GM12878 (cell line): ENCODE data around the gene ZFR.

Experiments used
- CTCF ChIP-seq, 3 experiments: IDR thresholded peaks in 2 of 3; conservative IDR thresholded peaks in 1 of 3; 2 replicates each; pipeline ENCODE4 v1.5.1; 2011; ENCODE audit warnings: low read depth in 3 of 3, low read length in 3 of 3, mild to moderate bottlenecking in 3 of 3, control low read depth in 2 of 3, moderate library complexity in 2 of 3, inconsistent platforms in 1 of 3, mixed read lengths in 1 of 3; ENCODE audit not compliant: control insufficient read depth in 2 of 3, insufficient read depth in 1 of 3; ENCODE audit errors: extremely low read depth in 1 of 3
- ESRRA ChIP-seq: IDR thresholded peaks from 2 replicates; pipeline ENCODE4 v1.6.1; 2012; ENCODE audit warnings: mild to moderate bottlenecking, low read length, improper control_type of control experiment
- EZH2 ChIP-seq: IDR thresholded peaks from 2 replicates; pipeline ENCODE4 v1.6.1; 2012; ENCODE audit warnings: low read depth, mild to moderate bottlenecking, control low read depth, inconsistent platforms, low read length, borderline replicate concordance; ENCODE audit not compliant: control insufficient read depth
- FOXM1 ChIP-seq: IDR thresholded peaks from 2 replicates; pipeline ENCODE4 v1.6.1; 2012; ENCODE audit warnings: low read depth, mild to moderate bottlenecking, inconsistent platforms, low read length, moderate library complexity
- IRF4 ChIP-seq: IDR thresholded peaks from 2 replicates; pipeline ENCODE4 v1.6.1; 2011; ENCODE audit warnings: low read depth, low read length
- POLR2A ChIP-seq: IDR thresholded peaks from 2 replicates; pipeline ENCODE4 v1.6.1; 2011; ENCODE audit warnings: low read depth, mild to moderate bottlenecking, low read length
- SMC3 ChIP-seq: IDR thresholded peaks from 2 replicates; pipeline ENCODE4 v1.6.1; 2011; ENCODE audit warnings: low read length, improper control_type of control experiment, borderline replicate concordance
- SREBF2 ChIP-seq: IDR thresholded peaks from 2 replicates; pipeline ENCODE4 v1.6.1; 2012; ENCODE audit warnings: mild to moderate bottlenecking, low read length
- TAF1 ChIP-seq: IDR thresholded peaks from 2 replicates; pipeline ENCODE4 v1.6.1; 2011; ENCODE audit warnings: mild to moderate bottlenecking, low read depth, low read length, borderline replicate concordance

GRCh38 chr5:32476891-32477290 lies 32.4 kb upstream of the ZFR start:
- TF ChIP-seq TAF1 = no peak
- no peak for TF ChIP-seq SREBF2
- TF ChIP-seq SMC3 = no peak
- TF ChIP-seq CTCF (IDR thresholded peaks at IDR 0.05 in 2 of 3, conservative IDR thresholded peaks at IDR 0.05 in 1 of 3; ENCODE audit: control insufficient read depth in 2 of 3, extremely low read depth in 1 of 3, insufficient read depth in 1 of 3, low read depth in 3 of 3, low read length in 3 of 3) = no peak
- TF ChIP-seq POLR2A = no peak
- no peak for TF ChIP-seq FOXM1
- no peak for TF ChIP-seq EZH2
- no peak for TF ChIP-seq ESRRA
- TF ChIP-seq IRF4 = no peak
